ENCODE measurements around the gene STAT4.

GRCh38 chr2:191150600-191151330 lies at the start of gene STAT4:
- no peak for TF ChIP-seq CHD2 (IDR thresholded peaks at IDR 0.05; ENCODE audit: low read length, partially characterized antibody)
- TF ChIP-seq, protein P1, sequence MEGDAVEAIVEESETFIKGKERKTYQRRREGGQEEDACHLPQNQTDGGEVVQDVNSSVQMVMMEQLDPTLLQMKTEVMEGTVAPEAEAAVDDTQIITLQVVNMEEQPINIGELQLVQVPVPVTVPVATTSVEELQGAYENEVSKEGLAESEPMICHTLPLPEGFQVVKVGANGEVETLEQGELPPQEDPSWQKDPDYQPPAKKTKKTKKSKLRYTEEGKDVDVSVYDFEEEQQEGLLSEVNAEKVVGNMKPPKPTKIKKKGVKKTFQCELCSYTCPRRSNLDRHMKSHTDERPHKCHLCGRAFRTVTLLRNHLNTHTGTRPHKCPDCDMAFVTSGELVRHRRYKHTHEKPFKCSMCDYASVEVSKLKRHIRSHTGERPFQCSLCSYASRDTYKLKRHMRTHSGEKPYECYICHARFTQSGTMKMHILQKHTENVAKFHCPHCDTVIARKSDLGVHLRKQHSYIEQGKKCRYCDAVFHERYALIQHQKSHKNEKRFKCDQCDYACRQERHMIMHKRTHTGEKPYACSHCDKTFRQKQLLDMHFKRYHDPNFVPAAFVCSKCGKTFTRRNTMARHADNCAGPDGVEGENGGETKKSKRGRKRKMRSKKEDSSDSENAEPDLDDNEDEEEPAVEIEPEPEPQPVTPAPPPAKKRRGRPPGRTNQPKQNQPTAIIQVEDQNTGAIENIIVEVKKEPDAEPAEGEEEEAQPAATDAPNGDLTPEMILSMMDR (IDR thresholded peaks at IDR 0.05) = no peak
- TF ChIP-seq RAD21 (IDR thresholded peaks at IDR 0.05; ENCODE audit: low read length) = no peak
- TF ChIP-seq RCOR1 (IDR thresholded peaks at IDR 0.05; ENCODE audit: low read length) = no peak
- TF ChIP-seq ELF1 (IDR thresholded peaks at IDR 0.05) = no peak
- TF ChIP-seq RXRA (IDR thresholded peaks at IDR 0.05; ENCODE audit: borderline replicate concordance, low read depth) = no peak
- TF ChIP-seq, protein P2, sequence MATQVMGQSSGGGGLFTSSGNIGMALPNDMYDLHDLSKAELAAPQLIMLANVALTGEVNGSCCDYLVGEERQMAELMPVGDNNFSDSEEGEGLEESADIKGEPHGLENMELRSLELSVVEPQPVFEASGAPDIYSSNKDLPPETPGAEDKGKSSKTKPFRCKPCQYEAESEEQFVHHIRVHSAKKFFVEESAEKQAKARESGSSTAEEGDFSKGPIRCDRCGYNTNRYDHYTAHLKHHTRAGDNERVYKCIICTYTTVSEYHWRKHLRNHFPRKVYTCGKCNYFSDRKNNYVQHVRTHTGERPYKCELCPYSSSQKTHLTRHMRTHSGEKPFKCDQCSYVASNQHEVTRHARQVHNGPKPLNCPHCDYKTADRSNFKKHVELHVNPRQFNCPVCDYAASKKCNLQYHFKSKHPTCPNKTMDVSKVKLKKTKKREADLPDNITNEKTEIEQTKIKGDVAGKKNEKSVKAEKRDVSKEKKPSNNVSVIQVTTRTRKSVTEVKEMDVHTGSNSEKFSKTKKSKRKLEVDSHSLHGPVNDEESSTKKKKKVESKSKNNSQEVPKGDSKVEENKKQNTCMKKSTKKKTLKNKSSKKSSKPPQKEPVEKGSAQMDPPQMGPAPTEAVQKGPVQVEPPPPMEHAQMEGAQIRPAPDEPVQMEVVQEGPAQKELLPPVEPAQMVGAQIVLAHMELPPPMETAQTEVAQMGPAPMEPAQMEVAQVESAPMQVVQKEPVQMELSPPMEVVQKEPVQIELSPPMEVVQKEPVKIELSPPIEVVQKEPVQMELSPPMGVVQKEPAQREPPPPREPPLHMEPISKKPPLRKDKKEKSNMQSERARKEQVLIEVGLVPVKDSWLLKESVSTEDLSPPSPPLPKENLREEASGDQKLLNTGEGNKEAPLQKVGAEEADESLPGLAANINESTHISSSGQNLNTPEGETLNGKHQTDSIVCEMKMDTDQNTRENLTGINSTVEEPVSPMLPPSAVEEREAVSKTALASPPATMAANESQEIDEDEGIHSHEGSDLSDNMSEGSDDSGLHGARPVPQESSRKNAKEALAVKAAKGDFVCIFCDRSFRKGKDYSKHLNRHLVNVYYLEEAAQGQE (IDR thresholded peaks at IDR 0.05; ENCODE audit: low read depth, low read length) = no peak
- TF ChIP-seq, protein P3, sequence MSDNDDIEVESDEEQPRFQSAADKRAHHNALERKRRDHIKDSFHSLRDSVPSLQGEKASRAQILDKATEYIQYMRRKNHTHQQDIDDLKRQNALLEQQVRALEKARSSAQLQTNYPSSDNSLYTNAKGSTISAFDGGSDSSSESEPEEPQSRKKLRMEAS (IDR thresholded peaks at IDR 0.05; ENCODE audit: low read depth) = no peak
